ENCODE results near the gene ID4.

The ID4 gene

GRCh38 chr6:19857703-19858102 lies 20.5 kb downstream of the ID4 start:
- no peak for DNase-seq (ENCODE audit: low spot score)

GRCh38 chr6:19860235-19860877 lies 23.2 kb downstream of the ID4 start:
- no peak for DNase-seq (ENCODE audit: low spot score)

- no peak for DNase-seq (ENCODE audit: low spot score)
Measured at GRCh38 chr6:19864285-19864684, 27.1 kb downstream of the ID4 start.

GRCh38 chr6:19865178-19865577 lies 28.0 kb downstream of the ID4 start:
- DNase-seq (ENCODE audit: low spot score), result no peak

- DNase-seq (ENCODE audit: low spot score), result no peak
Measured at GRCh38 chr6:19866173-19866984, 29.2 kb downstream of the ID4 start.

- no peak for DNase-seq (ENCODE audit: low spot score)
Measured at GRCh38 chr6:19866985-19867627, 29.9 kb downstream of the ID4 start.

- DNase-seq (ENCODE audit: low spot score), result no peak
Measured at GRCh38 chr6:19869464-19869863, 32.3 kb downstream of the ID4 start.

- DNase-seq (ENCODE audit: low spot score), result no peak
Measured at GRCh38 chr6:19870322-19870721, 33.2 kb downstream of the ID4 start.

- DNase-seq (ENCODE audit: low spot score), result no peak
Measured at GRCh38 chr6:19873031-19873430, 35.9 kb downstream of the ID4 start.

- no peak for DNase-seq (ENCODE audit: low spot score)
Measured at GRCh38 chr6:19876672-19877071, 39.5 kb downstream of the ID4 start.

GRCh38 chr6:19879663-19880062 lies 42.5 kb downstream of the ID4 start:
- DNase-seq (ENCODE audit: low spot score), result no peak

- no peak for DNase-seq (ENCODE audit: low spot score)
Measured at GRCh38 chr6:19880066-19880465, 42.9 kb downstream of the ID4 start.

- DNase-seq (ENCODE audit: low spot score), result no peak
Measured at GRCh38 chr6:19891451-19891850, 54.3 kb downstream of the ID4 start.

All from left forelimb (tissue), 1 donor.